ENCODE data around the gene LRRC8E.

GRCh38 chr19:7927605-7928333, 39.5 kb downstream of the LRRC8E start:
- TF ChIP-seq CTCF (IDR thresholded peaks at IDR 0.05; ENCODE audit: control extremely low read depth in 1 of 3, insufficient read depth in 1 of 3, low read depth in 1 of 3, low read length in 3 of 3), result no peak
- no peak for TF ChIP-seq NRF1 (IDR thresholded peaks at IDR 0.05; ENCODE audit: low read depth, low read length)
- TF ChIP-seq ATF2 (IDR thresholded peaks at IDR 0.05; ENCODE audit: low read length), result no peak
- no peak for TF ChIP-seq MAX (IDR thresholded peaks at IDR 0.05)
- no peak for TF ChIP-seq EZH2 (IDR thresholded peaks at IDR 0.05; ENCODE audit: low read depth, low read length, severe bottlenecking)
- no peak for TF ChIP-seq SAP30 (IDR thresholded peaks at IDR 0.05; ENCODE audit: insufficient read depth, insufficient replicate concordance, low read length)
- no peak for TF ChIP-seq JUN (IDR thresholded peaks at IDR 0.05; ENCODE audit: low read depth, low read length)
- TF ChIP-seq POLR2AphosphoS5 (IDR thresholded peaks at IDR 0.05; ENCODE audit: low read depth, low read length), result no peak; the same call in 1 of the 2 replicates
- TF ChIP-seq FOSL1 (IDR thresholded peaks at IDR 0.05; ENCODE audit: insufficient read depth, low read depth, low read length), result no peak
- no peak; a peak in 1 of 3 replicates for TF ChIP-seq POLR2A (IDR thresholded peaks at IDR 0.05; ENCODE audit: control extremely low read depth in 1 of 2, low read depth in 2 of 2, low read length in 2 of 2)
- no peak for TF ChIP-seq TAF1 (IDR thresholded peaks at IDR 0.05; ENCODE audit: low read depth, low read length)
- TF ChIP-seq ATF3 (IDR thresholded peaks at IDR 0.05; ENCODE audit: insufficient read depth, low read depth, low read length), result no peak
- TF ChIP-seq EP300 (IDR thresholded peaks at IDR 0.05; ENCODE audit: borderline replicate concordance in 1 of 2, low read depth in 2 of 2, low read length in 2 of 2), result no peak

Data from H1 (cell line).